GM21576 (cell line): ENCODE data around the gene TRIM71.
"Not testable (repeated sequence)": the region's sequence is repeated elsewhere in the genome, so short reads cannot be mapped to it uniquely, and the experiment has no call there.

Source experiments
- ATAC-seq: cut with Tn5 transposase; IDR thresholded peaks from one replicate; pipeline ENCODE4 v1.9.1; 2021; ENCODE audit warnings: mild to moderate bottlenecking, moderate library complexity; ENCODE audit not compliant: unreplicated experiment

Gene TRIM71

GRCh38 chr3:32922078-32922477 is 104.3 kb downstream of the TRIM71 start:
- ATAC-seq = no peak

- no peak for ATAC-seq
Observed at GRCh38 chr3:32930161-32930560, 112.4 kb downstream of the TRIM71 start.

GRCh38 chr3:32931273-32931672 is 113.5 kb downstream of the TRIM71 start:
- ATAC-seq = not testable (repeated sequence)

GRCh38 chr3:32934150-32934742 is 116.4 kb downstream of the TRIM71 start:
- ATAC-seq = no peak

GRCh38 chr3:32937331-32937730 is 119.5 kb downstream of the TRIM71 start:
- no peak for ATAC-seq

- not testable (repeated sequence) for ATAC-seq
Observed at GRCh38 chr3:32939531-32940284, 121.9 kb downstream of the TRIM71 start.

GRCh38 chr3:32940726-32941125 is 122.9 kb downstream of the TRIM71 start:
- no peak for ATAC-seq

- ATAC-seq = no peak
Observed at GRCh38 chr3:32945136-32945535, 127.3 kb downstream of the TRIM71 start.

GRCh38 chr3:32945598-32945997 is 127.8 kb downstream of the TRIM71 start:
- not testable (repeated sequence) for ATAC-seq

GRCh38 chr3:32946973-32947788 is 129.4 kb downstream of the TRIM71 start:
- ATAC-seq = peak; percentile 22
